ENCODE data around the gene APOBR.
"Not testable (repeated sequence)": the region's sequence is repeated elsewhere in the genome, so short reads cannot be mapped to it uniquely, and the experiment has no call there.

The APOBR gene

GRCh38 chr16:28494121-28494851 lies at the start of gene APOBR:
TSS of gene APOBR (plus strand) at chr16:28494643. CDS start at chr16:28494682, 39 bp downstream.
- in situ Hi-C loops (cut with MboI; ENCODE audit: low sequenced_read_pairs), result no loop called here

GRCh38 chr16:28446388-28446787 lies 48.1 kb upstream of the APOBR start:
- in situ Hi-C loops (cut with MboI; ENCODE audit: low sequenced_read_pairs), result not testable (repeated sequence)

GRCh38 chr16:28447081-28447480 lies 47.4 kb upstream of the APOBR start:
- in situ Hi-C loops (cut with MboI; ENCODE audit: low sequenced_read_pairs), result not testable (repeated sequence)

GRCh38 chr16:28473714-28474265 lies 20.7 kb upstream of the APOBR start:
- in situ Hi-C loops (cut with MboI; ENCODE audit: low sequenced_read_pairs), result no loop called here

GRCh38 chr16:28475221-28475620 lies 19.2 kb upstream of the APOBR start:
- in situ Hi-C loops (cut with MboI; ENCODE audit: low sequenced_read_pairs), result no loop called here

GRCh38 chr16:28477311-28477920 lies 17.0 kb upstream of the APOBR start:
- in situ Hi-C loops (cut with MboI; ENCODE audit: low sequenced_read_pairs), result no loop called here

GRCh38 chr16:28478506-28479180 lies 15.8 kb upstream of the APOBR start:
- in situ Hi-C loops (cut with MboI; ENCODE audit: low sequenced_read_pairs), result no loop called here

- in situ Hi-C loops (cut with MboI; ENCODE audit: low sequenced_read_pairs), result no loop called here
Measured at GRCh38 chr16:28482026-28482425, 12.4 kb upstream of the APOBR start.

GRCh38 chr16:28483361-28483760 lies 11.1 kb upstream of the APOBR start:
- in situ Hi-C loops (cut with MboI; ENCODE audit: low sequenced_read_pairs), result not testable (repeated sequence)

GRCh38 chr16:28486266-28486665 lies 8.2 kb upstream of the APOBR start:
- in situ Hi-C loops (cut with MboI; ENCODE audit: low sequenced_read_pairs), result no loop called here

- in situ Hi-C loops (cut with MboI; ENCODE audit: low sequenced_read_pairs), result no loop called here
Measured at GRCh38 chr16:28491230-28491969, 3.0 kb upstream of the APOBR start.

- in situ Hi-C loops (cut with MboI; ENCODE audit: low sequenced_read_pairs), result no loop called here
Measured at GRCh38 chr16:28491970-28492474, 2.4 kb upstream of the APOBR start, which contains the start of gene CLN3. TSS of gene CLN3 (minus strand) at chr16:28492074. CDS start at chr16:28491759, 315 bp downstream.

GRCh38 chr16:28492511-28492910 lies 1.9 kb upstream of the APOBR start:
- in situ Hi-C loops (cut with MboI; ENCODE audit: low sequenced_read_pairs), result no loop called here

- in situ Hi-C loops (cut with MboI; ENCODE audit: low sequenced_read_pairs), result no loop called here
Measured at GRCh38 chr16:28495098-28495793, 803 bp downstream of the APOBR start.

- in situ Hi-C loops (cut with MboI; ENCODE audit: low sequenced_read_pairs), result no loop called here
Measured at GRCh38 chr16:28495795-28496749, 1.6 kb downstream of the APOBR start.

- in situ Hi-C loops (cut with MboI; ENCODE audit: low sequenced_read_pairs), result no loop called here
Measured at GRCh38 chr16:28496844-28497243, 2.4 kb downstream of the APOBR start.

GRCh38 chr16:28497386-28497785 lies 2.9 kb downstream of the APOBR start:
- in situ Hi-C loops (cut with MboI; ENCODE audit: low sequenced_read_pairs), result no loop called here

GRCh38 chr16:28497861-28498599 lies 3.6 kb downstream of the APOBR start:
- in situ Hi-C loops (cut with MboI; ENCODE audit: low sequenced_read_pairs), result no loop called here

All from hTERT RPE-1 (cell line).